ENCODE data around the gene RSL24D1.
"Not testable (repeated sequence)": the region's sequence is repeated elsewhere in the genome, so short reads cannot be mapped to it uniquely, and the experiment has no call there.

Gene RSL24D1

GRCh38 chr15:55220606-55221005, 23.9 kb upstream of the RSL24D1 start:
- no peak for DNase-seq (ENCODE audit: low read depth, low spot score)
- H3K27ac ChIP-seq, result peak overlapping the region; percentile 89

GRCh38 chr15:55218056-55218455, 21.3 kb upstream of the RSL24D1 start:
- no peak overlapping the region for H3K27ac ChIP-seq
- no peak for DNase-seq (ENCODE audit: low read depth, low spot score)

- DNase-seq (ENCODE audit: low read depth, low spot score), result no peak
- H3K27ac ChIP-seq, result no peak overlapping the region
Measured at GRCh38 chr15:55204464-55204863, 7.7 kb upstream of the RSL24D1 start.

- no peak overlapping the region for H3K27ac ChIP-seq
- DNase-seq (ENCODE audit: low read depth, low spot score), result no peak
Measured at GRCh38 chr15:55202206-55202605, 5.5 kb upstream of the RSL24D1 start.

GRCh38 chr15:55198706-55199105, 2.0 kb upstream of the RSL24D1 start:
- no peak for DNase-seq (ENCODE audit: low read depth, low spot score)
- no peak overlapping the region for H3K27ac ChIP-seq

- peak overlapping the region; percentile 90 for H3K27ac ChIP-seq
- no peak for DNase-seq (ENCODE audit: low read depth, low spot score)
Measured at GRCh38 chr15:55197719-55198118, 978 bp upstream of the RSL24D1 start.

GRCh38 chr15:55197362-55197705, 593 bp upstream of the RSL24D1 start:
- DNase-seq (ENCODE audit: low read depth, low spot score), result no peak
- peak overlapping the region; percentile 90 for H3K27ac ChIP-seq

GRCh38 chr15:55195996-55196395, 745 bp downstream of the RSL24D1 start:
- DNase-seq (ENCODE audit: low read depth, low spot score), result no peak
- peak overlapping the region; percentile 90 for H3K27ac ChIP-seq

GRCh38 chr15:55194256-55194655, 2.5 kb downstream of the RSL24D1 start:
- H3K27ac ChIP-seq, result no peak overlapping the region

GRCh38 chr15:55186331-55186730, 10.4 kb downstream of the RSL24D1 start:
- H3K27ac ChIP-seq, result no peak overlapping the region
- DNase-seq (ENCODE audit: low read depth, low spot score), result no peak

More at GRCh38 chr15:55194256-55194655, 2.5 kb downstream of the RSL24D1 start:
- no peak for DNase-seq (ENCODE audit: low read depth, low spot score)

- DNase-seq (ENCODE audit: low read depth, low spot score), result peak; percentile 2
- no peak overlapping the region for H3K27ac ChIP-seq
Measured at GRCh38 chr15:55183679-55184078, 13.1 kb downstream of the RSL24D1 start.

GRCh38 chr15:55179141-55179540, 17.6 kb downstream of the RSL24D1 start:
- DNase-seq (ENCODE audit: low read depth, low spot score), result no peak
- no peak overlapping the region for H3K27ac ChIP-seq

- H3K27ac ChIP-seq, result no peak overlapping the region
- no peak for DNase-seq (ENCODE audit: low read depth, low spot score)
Measured at GRCh38 chr15:55170361-55170760, 26.4 kb downstream of the RSL24D1 start.

- DNase-seq (ENCODE audit: low read depth, low spot score), result peak; percentile 14
- H3K27ac ChIP-seq, result no peak overlapping the region
Measured at GRCh38 chr15:55168350-55168974, 28.3 kb downstream of the RSL24D1 start.

- DNase-seq (ENCODE audit: low read depth, low spot score), result no peak
Measured at GRCh38 chr15:55164284-55164683, 32.5 kb downstream of the RSL24D1 start.

GRCh38 chr15:55151631-55152030, 45.1 kb downstream of the RSL24D1 start:
- DNase-seq (ENCODE audit: low read depth, low spot score), result no peak
- H3K27ac ChIP-seq, result no peak overlapping the region

More at GRCh38 chr15:55164284-55164683, 32.5 kb downstream of the RSL24D1 start:
- H3K27ac ChIP-seq, result no peak overlapping the region

- not testable (repeated sequence) for DNase-seq (ENCODE audit: low read depth, low spot score)
Measured at GRCh38 chr15:55143132-55143531, 53.6 kb downstream of the RSL24D1 start.

GRCh38 chr15:55133972-55134371, 62.8 kb downstream of the RSL24D1 start:
- no peak overlapping the region for H3K27ac ChIP-seq
- no peak for DNase-seq (ENCODE audit: low read depth, low spot score)

More at GRCh38 chr15:55143132-55143531, 53.6 kb downstream of the RSL24D1 start:
- H3K27ac ChIP-seq, result not testable (repeated sequence)

- H3K27ac ChIP-seq, result no peak overlapping the region
- no peak for DNase-seq (ENCODE audit: low read depth, low spot score)
Measured at GRCh38 chr15:55132672-55133071, 64.1 kb downstream of the RSL24D1 start.

Measured in epithelial cell of prostate (primary cell).